GM19238 (cell line): ENCODE results near the gene PRMT2.

Source experiments
- DNase-seq: peaks from one replicate; pipeline ENCODE4 v3.0.0; 2011; ENCODE audit warnings: low spot score; ENCODE audit not compliant: insufficient read length

Gene PRMT2

GRCh38 chr21:46635324-46636180, at the start of gene PRMT2:
PRMT2 (plus strand) TSS chr21:46635674; CDS start chr21:46636952, 1,278 bp downstream.
- DNase-seq = peak; percentile 100

- no peak for DNase-seq
Measured at GRCh38 chr21:46594276-46594675, 41.2 kb upstream of the PRMT2 start.

GRCh38 chr21:46596201-46596600, 39.3 kb upstream of the PRMT2 start:
- DNase-seq = no peak

- DNase-seq = no peak
Measured at GRCh38 chr21:46597031-46597430, 38.4 kb upstream of the PRMT2 start.

GRCh38 chr21:46597896-46598343, 37.6 kb upstream of the PRMT2 start:
- DNase-seq = no peak

GRCh38 chr21:46598581-46599572, 36.6 kb upstream of the PRMT2 start:
- DNase-seq = no peak

GRCh38 chr21:46600305-46600704, 35.2 kb upstream of the PRMT2 start:
- no peak for DNase-seq

GRCh38 chr21:46600978-46601377, 34.5 kb upstream of the PRMT2 start:
- DNase-seq = no peak

- no peak for DNase-seq
Measured at GRCh38 chr21:46603228-46603627, 32.2 kb upstream of the PRMT2 start.

- no peak for DNase-seq
Measured at GRCh38 chr21:46604329-46604974, 31.0 kb upstream of the PRMT2 start.

GRCh38 chr21:46604975-46605766, 30.3 kb upstream of the PRMT2 start, which contains the start of gene S100B:
S100B (minus strand) TSS chr21:46605082; CDS start chr21:46602415, 2,667 bp downstream.
- no peak for DNase-seq

- peak; percentile 66 for DNase-seq
Measured at GRCh38 chr21:46605767-46606426, 29.6 kb upstream of the PRMT2 start.

- DNase-seq = no peak
Measured at GRCh38 chr21:46606427-46606813, 29.1 kb upstream of the PRMT2 start.

- DNase-seq = no peak
Measured at GRCh38 chr21:46607636-46608035, 27.8 kb upstream of the PRMT2 start.

- DNase-seq = no peak
Measured at GRCh38 chr21:46608672-46609111, 26.8 kb upstream of the PRMT2 start.

GRCh38 chr21:46610018-46610701, 25.3 kb upstream of the PRMT2 start:
- no peak for DNase-seq

GRCh38 chr21:46613391-46613790, 22.1 kb upstream of the PRMT2 start:
- DNase-seq = no peak

- DNase-seq = no peak
Measured at GRCh38 chr21:46616050-46616449, 19.4 kb upstream of the PRMT2 start.

GRCh38 chr21:46616656-46617055, 18.8 kb upstream of the PRMT2 start:
- DNase-seq = no peak
